ENCODE measurements around the gene NGEF. TPM values are rescaled to one million over a fixed set of nuclear protein-coding genes. Genes with fewer than 3 reads are reported as not detected.

Gene NGEF
- polyA plus RNA-seq, 3 donors = not detected

DNA sequence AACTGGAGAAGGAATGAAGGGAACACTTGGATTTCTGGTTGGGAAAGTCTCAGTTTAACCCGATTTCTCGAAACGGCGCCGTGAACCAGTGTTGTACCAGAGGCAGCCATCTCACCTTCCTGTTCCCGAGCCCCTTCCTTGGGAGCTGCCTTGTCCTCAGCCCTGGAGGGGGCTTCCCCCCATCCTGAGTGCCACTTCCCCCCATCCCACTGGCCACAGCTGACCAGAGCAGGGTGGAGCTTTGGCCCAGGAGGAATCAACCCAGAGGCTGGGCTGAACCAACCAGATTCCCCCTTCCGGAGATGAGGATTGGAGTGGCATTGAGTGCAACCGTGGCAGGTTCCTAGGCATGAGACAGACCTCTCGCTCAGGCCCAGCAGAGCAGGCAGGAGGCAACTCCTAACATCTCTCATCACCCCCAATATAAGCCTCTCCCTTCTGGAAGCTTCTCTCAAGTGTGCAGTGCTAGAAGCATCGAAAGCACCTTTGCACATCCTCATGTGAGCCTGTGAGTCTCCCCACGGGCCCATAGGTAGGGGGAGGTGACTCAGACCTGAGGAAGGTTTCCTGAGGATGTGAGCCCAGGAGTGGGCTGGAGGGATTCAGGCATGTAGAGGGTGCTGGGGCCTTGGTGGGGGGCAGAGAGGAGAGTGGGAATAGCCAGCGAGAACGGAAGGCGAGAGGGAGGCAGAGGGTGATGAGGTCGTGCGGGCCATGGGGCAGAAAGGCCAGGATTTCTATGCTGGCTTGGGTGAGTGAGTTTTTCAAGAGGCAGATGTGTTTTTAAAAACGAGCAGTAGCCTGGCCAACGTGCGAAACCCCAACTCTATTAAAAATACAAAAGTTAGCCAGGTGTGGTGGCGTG lies 11.9 kb downstream of the NGEF start:
- H3K4me1 ChIP-seq (ENCODE audit: control insufficient read depth in 1 of 2, insufficient read depth in 2 of 2, low read length in 2 of 2) = no peaks in the 10 kb centered on the region
- H3K4me2 ChIP-seq (replicated peaks; ENCODE audit: extremely low read depth, low read length, poor library complexity, severe bottlenecking) = no peak overlapping the region
- TF ChIP-seq CTCF (IDR thresholded peaks at IDR 0.05) = no peak
- 83% methylated on average over 1 of the region's 20 CpGs for WGBS (ENCODE audit: insufficient coverage)
- H3K27ac Mint-ChIP-seq = peak overlapping the region in 1 of 7 donors; percentile 28
- H4K20me1 ChIP-seq (ENCODE audit: insufficient read depth, low read length) = no peaks in the 10 kb centered on the region
- H3K4me3 ChIP-seq (replicated peaks in 1 of 3; ENCODE audit: low read depth in 2 of 3, low read length in 3 of 3) = no peak overlapping the region
- no peaks in the 10 kb centered on the region for H3K79me2 ChIP-seq (ENCODE audit: insufficient read depth, low read length)
- no peak overlapping the region for H3K27ac ChIP-seq (ENCODE audit: low read depth in 1 of 2, low read length in 2 of 2)
- H3K27me3 ChIP-seq (ENCODE audit: control insufficient read depth in 2 of 2, insufficient read depth in 2 of 2, low read length in 2 of 2) = no peaks in the 10 kb centered on the region
- no peak overlapping the region for H3K4me3 Mint-ChIP-seq
- H3K27me3 Mint-ChIP-seq (ENCODE audit: low read depth in 3 of 3) = peaks cover 0 to 7% (median 2%) of the 10 kb centered on the region in 3 donors
- no peaks in the 10 kb centered on the region for H3K9me3 ChIP-seq (replicated peaks in 1 of 2; ENCODE audit: control insufficient read depth in 1 of 2, insufficient read depth in 1 of 2, low read length in 2 of 2)
- no peak overlapping the region for H2AFZ ChIP-seq (ENCODE audit: insufficient read depth, low read depth, low read length, poor library complexity, severe bottlenecking)
- intact Hi-C loops (cut with micrococcal nuclease) = no loop called here
- H3K36me3 ChIP-seq (replicated peaks in 1 of 2; ENCODE audit: control insufficient read depth in 1 of 2, insufficient read depth in 2 of 2, low read length in 2 of 2) = no peaks in the 10 kb centered on the region
- H3K9me3 Mint-ChIP-seq = peaks cover 0 to 5% (median 0%) of the 10 kb centered on the region in 7 donors
- no peaks in the 10 kb centered on the region for H3K4me1 Mint-ChIP-seq
- no peaks in the 10 kb centered on the region for H3K36me3 Mint-ChIP-seq
- no peak overlapping the region for H3K9ac ChIP-seq (ENCODE audit: insufficient read depth, low read length, poor library complexity, severe bottlenecking)
- DNase-seq = no peak

DNA sequence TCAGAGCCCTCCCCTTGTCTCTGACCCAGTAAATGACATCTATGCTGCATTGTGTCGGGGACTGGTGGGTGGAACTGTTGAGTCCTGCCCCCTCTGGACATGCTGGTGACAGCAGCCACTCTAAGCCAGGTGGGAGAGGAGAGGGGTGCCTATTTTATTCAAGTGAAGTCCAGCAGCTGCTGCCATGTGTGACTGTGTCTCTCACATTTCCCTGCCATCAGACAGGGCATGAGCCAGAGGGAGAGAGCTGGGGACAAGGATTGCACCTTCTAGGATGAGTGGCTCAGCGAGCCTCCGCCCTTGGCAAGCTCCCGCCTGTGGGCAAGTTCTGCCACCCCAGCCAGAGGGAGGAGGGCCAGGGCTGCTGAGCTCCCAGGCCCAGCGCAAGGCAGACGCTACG lies 13.7 kb downstream of the NGEF start:
- Histone ChIP-seq H3K4me3 (replicated peaks in 1 of 3; ENCODE audit: low read depth in 2 of 3, low read length in 3 of 3) (no peak overlapping the region), H3K27me3 (ENCODE audit: control insufficient read depth in 2 of 2, insufficient read depth in 2 of 2, low read length in 2 of 2) (no peaks in the 10 kb centered on the region), H3K9me3 (replicated peaks in 1 of 2; ENCODE audit: control insufficient read depth in 1 of 2, insufficient read depth in 1 of 2, low read length in 2 of 2) (no peaks in the 10 kb centered on the region), H3K4me1 (ENCODE audit: control insufficient read depth in 1 of 2, insufficient read depth in 2 of 2, low read length in 2 of 2) (no peaks in the 10 kb centered on the region), H2AFZ (ENCODE audit: insufficient read depth, low read depth, low read length, poor library complexity, severe bottlenecking) (no peak overlapping the region), H3K27ac (ENCODE audit: low read depth in 1 of 2, low read length in 2 of 2) (no peak overlapping the region), H3K36me3 (replicated peaks in 1 of 2; ENCODE audit: control insufficient read depth in 1 of 2, insufficient read depth in 2 of 2, low read length in 2 of 2) (no peaks in the 10 kb centered on the region), H3K79me2 (ENCODE audit: insufficient read depth, low read length) (no peaks in the 10 kb centered on the region), H3K9ac (ENCODE audit: insufficient read depth, low read length, poor library complexity, severe bottlenecking) (no peak overlapping the region), H3K4me2 (replicated peaks; ENCODE audit: extremely low read depth, low read length, poor library complexity, severe bottlenecking) (no peak overlapping the region), H4K20me1 (ENCODE audit: insufficient read depth, low read length) (no peaks in the 10 kb centered on the region)
- Mint-ChIP-seq H3K27ac (no peak overlapping the region), H3K27me3 (ENCODE audit: low read depth in 3 of 3) (peaks cover 0 to 2% (median 2%) of the 10 kb centered on the region in 3 donors), H3K9me3 (peaks cover 0 to 5% (median 0%) of the 10 kb centered on the region in 7 donors), H3K4me3 (no peak overlapping the region), H3K4me1 (no peaks in the 10 kb centered on the region), H3K36me3 (no peaks in the 10 kb centered on the region)
- 88% methylated on average over 4 of the region's 7 CpGs for WGBS (ENCODE audit: insufficient coverage)
- DNase-seq = no peak
- no peak for TF ChIP-seq CTCF (IDR thresholded peaks at IDR 0.05)
- intact Hi-C loops (cut with micrococcal nuclease) = no loop called here

Data from CD14-positive monocyte (primary cell).